SK-N-SH treated with all-trans-retinoic acid at 6 μM for 48 hours (cell line): ENCODE measurements around the gene RYR1.

Source experiments
- ATAC-seq: fragments of 200-7000 bp; cut with Tn5 transposase; 3 replicates; pipeline ENCODE4 v1.9.1; 2020; ENCODE audit warnings: mild to moderate bottlenecking, moderate library complexity
- ARNTL ChIP-seq: fragments of 450-650 bp; formaldehyde crosslinking; IDR thresholded peaks from 2 replicates; pipeline ENCODE4 v1.5.0; 2020; ENCODE audit warnings: low read depth, mild to moderate bottlenecking, moderate library complexity, borderline replicate concordance
- BACH2 ChIP-seq: fragments of 250-450 bp; sonication (Bioruptor Pico); IDR thresholded peaks from 2 replicates; pipeline ENCODE4 v1.9.0; 2021; ENCODE audit warnings: mild to moderate bottlenecking, borderline replicate concordance
- CSDC2 ChIP-seq: fragments of 250-450 bp; sonication (Bioruptor Pico); IDR thresholded peaks from 2 replicates; pipeline ENCODE4 v1.5.0; 2020; ENCODE audit warnings: mild to moderate bottlenecking, moderate library complexity
- ESRRG ChIP-seq: fragments of 250-450 bp; sonication (Bioruptor Pico); IDR thresholded peaks from 2 replicates; pipeline ENCODE4 v1.6.1; 2021; ENCODE audit warnings: mild to moderate bottlenecking
- GLIS3 ChIP-seq: fragments of 250-450 bp; sonication (Bioruptor Pico); IDR thresholded peaks from 2 replicates; pipeline ENCODE4 v1.5.0; 2020; ENCODE audit warnings: mild to moderate bottlenecking, moderate library complexity
- ISL1 ChIP-seq: fragments of 250-450 bp; sonication (Bioruptor Pico); IDR thresholded peaks from 2 replicates; pipeline ENCODE4 v2.1.2; 2022; ENCODE audit warnings: mild to moderate bottlenecking, moderate library complexity
- OSR1 ChIP-seq: fragments of 250-450 bp; sonication (Bioruptor Pico); IDR thresholded peaks from 2 replicates; pipeline ENCODE4 v1.8.0; 2022; ENCODE audit warnings: moderate library complexity, mild to moderate bottlenecking, inconsistent platforms
- PATZ1 ChIP-seq: fragments of 250-450 bp; sonication (Bioruptor Pico); IDR thresholded peaks from 2 replicates; pipeline ENCODE4 v1.8.0; 2020; ENCODE audit warnings: mild to moderate bottlenecking, moderate library complexity, borderline replicate concordance
- POU6F1 ChIP-seq: fragments of 250-450 bp; sonication (Bioruptor Pico); IDR thresholded peaks from 2 replicates; pipeline ENCODE4 v1.8.0; 2021; ENCODE audit warnings: low read depth, mild to moderate bottlenecking, moderate library complexity, borderline replicate concordance
- PPARA ChIP-seq: fragments of 250-450 bp; sonication (Bioruptor Pico); IDR thresholded peaks from 2 replicates; pipeline ENCODE4 v1.5.0; 2020; ENCODE audit warnings: mild to moderate bottlenecking, borderline replicate concordance
- RARB ChIP-seq: fragments of 250-450 bp; sonication (Bioruptor Pico); IDR thresholded peaks from 2 replicates; pipeline ENCODE4 v1.8.0; 2021; ENCODE audit warnings: mild to moderate bottlenecking, moderate library complexity
- SNAI2 ChIP-seq: fragments of 250-450 bp; sonication (Bioruptor Pico); IDR thresholded peaks from 2 replicates; pipeline ENCODE4 v1.5.0; 2020; ENCODE audit warnings: mild to moderate bottlenecking, moderate library complexity
- TCF4 ChIP-seq: fragments of 250-450 bp; sonication (Bioruptor Pico); IDR thresholded peaks from 2 replicates; pipeline ENCODE4 v1.8.0; 2021; ENCODE audit warnings: mild to moderate bottlenecking, moderate library complexity, borderline replicate concordance
- TOX ChIP-seq: fragments of 250-450 bp; sonication (Bioruptor Pico); IDR thresholded peaks from 2 replicates; pipeline ENCODE4 v1.8.0; 2021; ENCODE audit warnings: mild to moderate bottlenecking, moderate library complexity, borderline replicate concordance
- TSHZ2 ChIP-seq: fragments of 250-450 bp; sonication (Bioruptor Pico); IDR thresholded peaks from 2 replicates; pipeline ENCODE4 v1.5.0; 2020; ENCODE audit warnings: mild to moderate bottlenecking, moderate library complexity
- ZC3H10 ChIP-seq: fragments of 250-450 bp; sonication (Bioruptor Pico); IDR thresholded peaks from 2 replicates; pipeline ENCODE4 v1.5.1; 2021; ENCODE audit warnings: mild to moderate bottlenecking, moderate library complexity
- ZFP3 ChIP-seq: fragments of 250-450 bp; sonication (Bioruptor Pico); IDR thresholded peaks from 2 replicates; pipeline ENCODE4 v1.5.0; 2020; ENCODE audit warnings: mild to moderate bottlenecking, moderate library complexity
- ZFP30 ChIP-seq: fragments of 450-650 bp; formaldehyde crosslinking; IDR thresholded peaks from 2 replicates; pipeline ENCODE4 v1.5.0; 2022; ENCODE audit warnings: mild to moderate bottlenecking, moderate library complexity
- ZNF565 ChIP-seq: fragments of 450-650 bp; formaldehyde crosslinking; conservative IDR thresholded peaks from 2 replicates; pipeline ENCODE4 v1.5.0; 2020; ENCODE audit warnings: low read depth, mild to moderate bottlenecking, moderate library complexity
- ZNF70 ChIP-seq: fragments of 450-650 bp; formaldehyde crosslinking; IDR thresholded peaks from 2 replicates; pipeline ENCODE4 v1.5.0; 2020; ENCODE audit warnings: mild to moderate bottlenecking, moderate library complexity
- TF ChIP-seq, protein P1 (sequence below): fragments of 250-450 bp; sonication (Bioruptor Pico); IDR thresholded peaks from 2 replicates; pipeline ENCODE4 v1.5.1; 2021; ENCODE audit warnings: mild to moderate bottlenecking, moderate library complexity

RYR1 gene

GRCh38 chr19:38500450-38500849 is 67.0 kb downstream of the RYR1 start:
- no peak for ATAC-seq
- no peak for TF ChIP-seq TSHZ2 (CRISPR knock-in tag)
- TF ChIP-seq ZFP30 (CRISPR knock-in tag): no peak
- TF ChIP-seq ISL1 (CRISPR knock-in tag): no peak
- no peak for TF ChIP-seq POU6F1 (CRISPR knock-in tag)
- no peak for TF ChIP-seq OSR1 (CRISPR knock-in tag)
- no peak for TF ChIP-seq ESRRG
- TF ChIP-seq ZNF565 (CRISPR knock-in tag): no peak
- no peak for TF ChIP-seq GLIS3 (CRISPR knock-in tag)
- TF ChIP-seq CSDC2 (CRISPR knock-in tag): no peak
- TF ChIP-seq PPARA (CRISPR knock-in tag): no peak
- TF ChIP-seq ZNF70 (CRISPR knock-in tag): no peak
- no peak for TF ChIP-seq ZC3H10 (CRISPR knock-in tag)
- TF ChIP-seq RARB (CRISPR knock-in tag): no peak
- no peak for TF ChIP-seq PATZ1 (CRISPR knock-in tag)

DNA sequence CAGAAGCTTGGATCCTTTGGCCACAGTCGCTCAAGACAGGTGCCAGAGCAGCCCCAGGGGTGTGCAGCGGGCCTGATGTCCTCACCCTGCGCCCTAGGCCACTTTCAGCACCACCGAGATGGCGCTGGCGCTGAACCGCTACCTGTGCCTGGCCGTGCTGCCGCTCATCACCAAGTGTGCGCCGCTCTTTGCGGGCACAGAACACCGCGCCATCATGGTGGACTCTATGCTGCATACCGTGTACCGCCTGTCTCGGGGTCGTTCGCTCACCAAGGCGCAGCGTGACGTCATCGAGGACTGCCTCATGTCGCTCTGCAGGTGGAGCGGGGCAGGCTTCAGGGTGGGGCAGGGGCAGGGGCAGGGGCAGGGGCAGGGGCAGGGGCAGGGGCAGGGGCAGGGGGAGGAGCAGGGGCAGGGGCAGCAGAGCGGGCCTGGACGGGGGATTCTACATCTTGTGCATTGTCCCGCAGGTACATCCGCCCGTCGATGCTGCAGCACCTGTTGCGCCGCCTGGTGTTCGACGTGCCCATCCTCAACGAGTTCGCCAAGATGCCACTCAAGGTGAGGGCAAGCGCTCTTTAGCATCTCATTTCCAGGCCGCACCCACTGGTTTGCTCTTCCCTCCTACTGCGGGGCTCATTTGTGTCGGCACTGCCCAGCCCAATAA is 69.1 kb downstream of the RYR1 start:
- ATAC-seq: no peak
- TF ChIP-seq ZFP3 (CRISPR knock-in tag): no peak
- TF ChIP-seq RARB (CRISPR knock-in tag): no peak
- no peak for TF ChIP-seq PPARA (CRISPR knock-in tag)
- no peak for TF ChIP-seq ZNF565 (CRISPR knock-in tag)
- TF ChIP-seq TSHZ2 (CRISPR knock-in tag): no peak
- no peak for TF ChIP-seq CSDC2 (CRISPR knock-in tag)
- TF ChIP-seq TCF4 (CRISPR knock-in tag): no peak
- no peak for TF ChIP-seq OSR1 (CRISPR knock-in tag)
- TF ChIP-seq ESRRG: no peak
- TF ChIP-seq TOX: no peak
- TF ChIP-seq, protein P1, sequence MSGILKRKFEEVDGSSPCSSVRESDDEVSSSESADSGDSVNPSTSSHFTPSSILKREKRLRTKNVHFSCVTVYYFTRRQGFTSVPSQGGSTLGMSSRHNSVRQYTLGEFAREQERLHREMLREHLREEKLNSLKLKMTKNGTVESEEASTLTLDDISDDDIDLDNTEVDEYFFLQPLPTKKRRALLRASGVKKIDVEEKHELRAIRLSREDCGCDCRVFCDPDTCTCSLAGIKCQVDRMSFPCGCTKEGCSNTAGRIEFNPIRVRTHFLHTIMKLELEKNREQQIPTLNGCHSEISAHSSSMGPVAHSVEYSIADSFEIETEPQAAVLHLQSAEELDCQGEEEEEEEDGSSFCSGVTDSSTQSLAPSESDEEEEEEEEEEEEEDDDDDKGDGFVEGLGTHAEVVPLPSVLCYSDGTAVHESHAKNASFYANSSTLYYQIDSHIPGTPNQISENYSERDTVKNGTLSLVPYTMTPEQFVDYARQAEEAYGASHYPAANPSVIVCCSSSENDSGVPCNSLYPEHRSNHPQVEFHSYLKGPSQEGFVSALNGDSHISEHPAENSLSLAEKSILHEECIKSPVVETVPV (CRISPR knock-in tag): no peak
- TF ChIP-seq SNAI2 (CRISPR knock-in tag): no peak
- no peak for TF ChIP-seq ZFP30 (CRISPR knock-in tag)
- TF ChIP-seq GLIS3 (CRISPR knock-in tag): no peak
- TF ChIP-seq ZC3H10 (CRISPR knock-in tag): no peak
- TF ChIP-seq BACH2 (CRISPR knock-in tag): no peak
- no peak for TF ChIP-seq ARNTL (CRISPR knock-in tag)
- no peak for TF ChIP-seq ZNF70 (CRISPR knock-in tag)
- TF ChIP-seq ISL1 (CRISPR knock-in tag): no peak
